Common myeloid progenitor, CD34-positive (primary cell): Measurements from ENCODE around the gene SYMPK.
A peak's percentile ranks its signal among the peaks of the same experiment; 100 is the strongest.

Source experiments
- CTCF ChIA-PET: fragments of 350-600 bp; sonication (Branson Sonifier 250); formaldehyde crosslinking; loops from one replicate; lab custom pipeline; 2021; ENCODE audit warnings: antibody characterized with exemption; lab: Charles Lee
- POLR2A ChIA-PET: fragments of 350-600 bp; sonication (Branson Sonifier 250); formaldehyde crosslinking; loops from one replicate; lab custom pipeline; 2021; ENCODE audit warnings: antibody characterized with exemption; lab: Charles Lee
- DNase-seq, 3 donors: peaks; one replicate each; pipeline versions ENCODE4 v3.0.0 to v3.0.0-alpha.2; 2013
- H3K27ac ChIP-seq, 2 experiments: 1 replicate in 1 of 2; 2 replicates in 1 of 2; pipeline ENCODE4 v1.7.0; 2013; ENCODE audit warnings: inconsistent platforms in 2 of 2, low read length in 2 of 2, mild to moderate bottlenecking in 2 of 2, low read depth in 1 of 2, moderate library complexity in 1 of 2; ENCODE audit not compliant: severe bottlenecking in 2 of 2, insufficient read depth in 1 of 2, poor library complexity in 1 of 2
- H3K27me3 ChIP-seq, 5 experiments: replicated peaks in 2 of 5; 1 replicate in 3 of 5; 2 replicates in 2 of 5; pipeline versions ENCODE4 v1.6.1 to v1.7.0; 2013; ENCODE audit warnings: low read length in 4 of 5, mild to moderate bottlenecking in 2 of 5, moderate library complexity in 2 of 5, inconsistent platforms in 1 of 5; ENCODE audit not compliant: insufficient read depth in 5 of 5, control insufficient read depth in 4 of 5
- H3K36me3 ChIP-seq, 4 experiments: 1 replicate in 2 of 4; 2 replicates in 2 of 4; pipeline versions ENCODE4 v1.6.1 to v1.7.0; 2013; ENCODE audit warnings: low read length in 3 of 4, control low read depth in 1 of 4, mild to moderate bottlenecking in 1 of 4; ENCODE audit not compliant: control insufficient read depth in 4 of 4, insufficient read depth in 4 of 4
- H3K4me1 ChIP-seq, 4 experiments: 1 replicate in 3 of 4; 2 replicates in 1 of 4; pipeline versions ENCODE4 v1.6.1 to v1.7.1; 2013; ENCODE audit warnings: low read length in 3 of 4, mild to moderate bottlenecking in 3 of 4, control low read depth in 1 of 4, inconsistent platforms in 1 of 4, moderate library complexity in 1 of 4; ENCODE audit not compliant: control insufficient read depth in 4 of 4, insufficient read depth in 4 of 4; ENCODE audit errors: control extremely low read depth in 1 of 4
- H3K4me3 ChIP-seq, 7 experiments: 1 replicate in 4 of 7; 2 replicates in 3 of 7; pipeline versions ENCODE4 v1.5.1 to v1.7.0; 2013; ENCODE audit warnings: mild to moderate bottlenecking in 7 of 7, low read length in 6 of 7, moderate library complexity in 6 of 7, inconsistent platforms in 2 of 7, low read depth in 2 of 7, control low read depth in 1 of 7; ENCODE audit not compliant: insufficient read depth in 4 of 7, control insufficient read depth in 1 of 7; ENCODE audit errors: extremely low read depth in 1 of 7
- H3K9me3 ChIP-seq, 5 experiments: 1 replicate in 4 of 5; 2 replicates in 1 of 5; pipeline versions ENCODE4 v1.6.1 to v1.7.1; 2013; ENCODE audit warnings: low read length in 4 of 5, mild to moderate bottlenecking in 2 of 5, inconsistent platforms in 1 of 5, low read depth in 1 of 5, moderate library complexity in 1 of 5; ENCODE audit not compliant: control insufficient read depth in 4 of 5, insufficient read depth in 2 of 5; ENCODE audit errors: control extremely low read depth in 1 of 5
- WGBS: methylation state at CpG from one replicate; pipeline ENCODE4 v1.1.5; 2013; ENCODE audit not compliant: insufficient coverage; 5-methylcytosine and 5-hydroxymethylcytosine counted together

Gene SYMPK

DNA sequence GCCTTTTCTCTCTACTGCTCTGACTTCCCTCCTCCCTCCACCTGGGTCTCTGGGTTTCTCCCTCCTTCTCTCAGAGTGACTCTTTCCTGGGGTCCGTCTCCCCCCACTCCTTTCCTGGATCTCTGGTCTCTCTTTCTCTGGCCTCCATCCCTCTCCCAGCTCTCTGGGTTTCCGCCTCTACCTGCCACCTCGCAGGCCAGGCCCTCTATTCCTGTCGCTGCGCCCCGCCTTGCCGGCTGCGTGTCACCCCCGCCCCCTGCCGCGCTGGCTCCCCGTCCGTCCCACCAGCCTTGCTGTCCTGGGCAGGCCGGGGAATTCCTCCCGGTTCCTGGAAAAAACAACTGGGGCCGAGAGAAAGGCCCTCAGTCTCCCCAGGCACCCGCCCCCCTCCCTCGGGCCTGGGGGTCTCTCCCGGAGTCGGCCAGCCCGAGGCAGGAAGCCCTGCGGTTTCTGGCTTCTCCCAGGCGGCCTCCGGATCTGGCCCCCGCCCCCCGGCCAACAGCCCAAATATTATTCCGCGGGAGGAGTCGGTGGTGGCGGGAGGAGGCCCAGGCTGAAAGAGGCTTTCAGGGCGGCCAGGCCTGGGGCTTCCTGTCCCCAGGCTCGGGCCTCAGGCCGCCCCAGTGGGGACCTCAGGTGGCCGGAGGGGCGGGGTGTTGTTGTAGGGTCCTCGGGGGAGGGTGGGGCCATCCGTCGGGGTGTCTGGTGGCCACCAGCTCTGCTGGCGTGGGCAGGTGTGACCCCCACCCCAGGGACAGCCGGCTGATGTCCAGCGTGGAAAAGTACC is 13.7 kb upstream of the SYMPK start:
- no peaks in the 10 kb centered on the region for H3K36me3 ChIP-seq
- DNase-seq, result peak in 2 of 3 donors; percentile 51 to 71

DNA sequence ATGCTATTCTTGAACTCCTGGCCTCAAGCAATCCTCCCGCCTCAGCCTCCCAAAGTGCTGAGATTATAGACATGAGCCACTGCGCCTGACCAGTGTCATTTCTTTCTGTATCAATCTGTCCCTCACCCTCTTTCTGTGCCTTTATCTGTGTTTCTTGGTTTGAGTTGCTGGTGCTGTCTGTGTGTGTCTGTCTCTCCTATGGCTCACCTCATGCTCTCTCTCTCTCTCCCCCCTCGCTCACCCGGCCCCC is 13.1 kb upstream of the SYMPK start:
- H3K27ac ChIP-seq, result no peak overlapping the region
- no peaks in the 10 kb centered on the region for H3K9me3 ChIP-seq
- 33% methylated on average over 3 of the region's 4 CpGs for WGBS
- no peaks in the 10 kb centered on the region for H3K36me3 ChIP-seq
- H3K27me3 ChIP-seq, result no peaks in the 10 kb centered on the region
- ChIA-PET POLR2A (no interaction called here), CTCF (interaction anchor here (1.9 kb wide), 1 partner anchor 11 kb away, joined by 4 read pairs; the partner anchor contains the start of gene FOXA3)
- H3K4me1 ChIP-seq, result peaks cover 4 to 50% (median 46%) of the 10 kb centered on the region in 4 experiments
- H3K4me3 ChIP-seq, result peak overlapping the region in 5 of 7 experiments; percentile 30 to 70 (median 60)
- no peak for DNase-seq

More for the DNA sequence above, 13.7 kb upstream of the SYMPK start:
- Histone ChIP-seq H3K27ac (no peak overlapping the region), H3K9me3 (no peaks in the 10 kb centered on the region), H3K4me3 (peak overlapping the region; percentile 1 to 70 (median 60)), H3K27me3 (no peaks in the 10 kb centered on the region), H3K4me1 (peaks cover 4 to 50% (median 46%) of the 10 kb centered on the region in 4 experiments)
- POLR2A ChIA-PET, result no interaction called here
- 0% methylated on average over 21 of the region's 41 CpGs for WGBS
- CTCF ChIA-PET, result interaction anchor here (1.9 kb wide), 1 partner anchor 12 kb away, joined by 4 read pairs; the partner anchor contains the start of gene FOXA3

DNA sequence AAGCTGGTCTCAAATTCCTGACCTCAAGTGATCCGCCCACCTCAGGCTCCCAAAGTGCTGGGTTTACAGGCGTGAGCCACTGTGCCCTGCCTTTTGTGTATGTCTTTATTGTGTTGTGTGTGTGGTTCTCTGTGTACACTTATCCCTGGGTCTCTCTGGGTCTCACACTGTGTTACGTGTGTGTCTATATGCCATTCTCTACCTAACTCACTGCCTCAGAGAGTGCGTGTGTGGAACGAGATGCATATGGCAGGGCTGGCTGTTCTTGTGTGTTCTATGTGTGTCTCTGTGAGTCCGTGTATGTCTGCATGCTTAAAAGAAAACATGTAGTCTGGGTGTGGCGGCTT is 11.6 kb upstream of the SYMPK start:
- H3K27me3 ChIP-seq, result no peaks in the 10 kb centered on the region

DNA sequence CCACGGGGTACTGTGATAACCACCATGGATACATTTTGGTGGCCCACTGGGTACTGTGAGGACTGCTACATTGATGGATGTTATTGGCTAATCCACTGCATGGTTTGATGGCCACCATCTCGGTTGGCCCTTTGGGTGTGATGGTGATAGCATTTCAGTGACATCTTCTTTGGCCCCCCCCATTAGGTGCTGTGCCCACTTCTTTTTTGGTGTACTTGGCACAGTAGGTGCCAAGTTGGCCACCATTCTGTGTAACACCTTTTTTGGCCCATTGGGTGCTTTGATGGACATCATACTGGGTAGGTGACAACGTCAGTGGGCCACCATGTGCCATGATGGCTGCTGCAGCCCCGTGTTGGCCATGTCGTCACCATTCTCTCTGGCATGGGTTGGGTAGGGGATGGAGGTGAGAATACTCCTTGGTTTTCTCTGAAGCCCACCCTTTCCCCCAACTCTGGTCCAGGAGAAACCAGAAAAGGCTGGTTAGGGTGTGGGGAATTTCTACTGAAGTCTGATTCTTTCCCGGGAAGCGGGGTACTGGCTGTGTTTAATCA is 10.3 kb upstream of the SYMPK start:
- Histone ChIP-seq H3K9me3 (no peaks in the 10 kb centered on the region), H3K27ac (no peak overlapping the region), H3K27me3 (no peaks in the 10 kb centered on the region), H3K36me3 (no peaks in the 10 kb centered on the region), H3K4me3 (no peak overlapping the region), H3K4me1 (peaks cover 4 to 33% (median 33%) of the 10 kb centered on the region in 4 experiments)
- POLR2A ChIA-PET, result no interaction called here
- 100% methylated on average over 3 of the region's 7 CpGs for WGBS
- CTCF ChIA-PET, result interaction anchor here (1.1 kb wide), 1 partner anchor 10 kb away, joined by 3 read pairs; no protein-coding TSS in a partner anchor
- no peak for DNase-seq

More for the DNA sequence above, 11.6 kb upstream of the SYMPK start:
- Histone ChIP-seq H3K9me3 (no peaks in the 10 kb centered on the region), H3K36me3 (no peaks in the 10 kb centered on the region), H3K27ac (no peak overlapping the region), H3K4me1 (peaks cover 4 to 46% (median 44%) of the 10 kb centered on the region in 4 experiments), H3K4me3 (no peak overlapping the region)
- 100% methylated on average over 5 of the region's 7 CpGs for WGBS
- DNase-seq, result no peak
- POLR2A ChIA-PET, result no interaction called here
- CTCF ChIA-PET, result interaction anchor here (1.1 to 1.3 kb wide), 2 partner anchors 8 to 11 kb away, joined by 3 to 4 read pairs; no protein-coding TSS in a partner anchor

DNA sequence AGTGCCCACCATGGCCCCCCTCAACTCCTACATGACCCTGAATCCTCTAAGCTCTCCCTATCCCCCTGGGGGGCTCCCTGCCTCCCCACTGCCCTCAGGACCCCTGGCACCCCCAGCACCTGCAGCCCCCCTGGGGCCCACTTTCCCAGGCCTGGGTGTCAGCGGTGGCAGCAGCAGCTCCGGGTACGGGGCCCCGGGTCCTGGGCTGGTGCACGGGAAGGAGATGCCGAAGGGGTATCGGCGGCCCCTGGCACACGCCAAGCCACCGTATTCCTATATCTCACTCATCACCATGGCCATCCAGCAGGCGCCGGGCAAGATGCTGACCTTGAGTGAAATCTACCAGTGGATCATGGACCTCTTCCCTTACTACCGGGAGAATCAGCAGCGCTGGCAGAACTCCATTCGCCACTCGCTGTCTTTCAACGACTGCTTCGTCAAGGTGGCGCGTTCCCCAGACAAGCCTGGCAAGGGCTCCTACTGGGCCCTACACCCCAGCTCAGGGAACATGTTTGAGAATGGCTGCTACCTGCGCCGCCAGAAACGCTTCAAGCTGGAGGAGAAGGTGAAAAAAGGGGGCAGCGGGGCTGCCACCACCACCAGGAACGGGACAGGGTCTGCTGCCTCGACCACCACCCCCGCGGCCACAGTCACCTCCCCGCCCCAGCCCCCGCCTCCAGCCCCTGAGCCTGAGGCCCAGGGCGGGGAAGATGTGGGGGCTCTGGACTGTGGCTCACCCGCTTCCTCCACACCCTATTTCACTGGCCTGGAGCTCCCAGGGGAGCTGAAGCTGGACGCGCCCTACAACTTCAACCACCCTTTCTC is 9.4 kb upstream of the SYMPK start:
- Histone ChIP-seq H3K4me1 (peaks cover 4 to 23% (median 23%) of the 10 kb centered on the region in 4 experiments), H3K27ac (no peak overlapping the region), H3K4me3 (no peak overlapping the region), H3K27me3 (no peaks in the 10 kb centered on the region), H3K9me3 (no peaks in the 10 kb centered on the region), H3K36me3 (no peaks in the 10 kb centered on the region)
- WGBS, result 96% methylated on average over 22 of the region's 34 CpGs
- ChIA-PET POLR2A (no interaction called here), CTCF (interaction anchor here (9.8 kb wide), 1 partner anchor 11 kb away, joined by 132 read pairs; the partner anchor contains the start of gene IRF2BP1)
- no peak for DNase-seq

DNA sequence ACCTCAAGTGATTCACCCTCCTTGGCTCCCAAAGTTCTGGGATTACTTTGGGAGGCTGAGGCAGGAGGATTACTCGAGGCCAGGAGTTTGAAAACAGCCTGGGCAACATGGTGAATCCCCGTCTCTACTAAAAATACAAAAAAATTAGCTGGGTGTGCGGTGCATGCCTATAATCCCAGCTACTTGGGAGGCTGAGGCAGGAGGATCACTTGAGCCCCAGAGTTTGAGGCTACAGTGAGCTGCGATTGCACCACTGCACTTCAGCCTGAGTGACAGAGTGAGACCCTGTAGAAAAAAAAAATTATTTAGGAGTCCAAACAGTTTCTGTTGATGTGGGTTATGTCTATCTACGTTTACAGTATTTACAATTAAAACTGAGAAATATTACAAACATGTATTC is 7.9 kb upstream of the SYMPK start:
- ChIA-PET CTCF (interaction anchor here (9.8 kb wide), 1 partner anchor 13 kb away, joined by 132 read pairs; the partner anchor contains the start of gene IRF2BP1), POLR2A (no interaction called here)
- peaks cover 4 to 8% (median 8%) of the 10 kb centered on the region in 4 experiments for H3K4me1 ChIP-seq
- no peak for DNase-seq
- no peaks in the 10 kb centered on the region for H3K36me3 ChIP-seq
- H3K4me3 ChIP-seq, result no peak overlapping the region
- 100% methylated on average over 4 of the region's 5 CpGs for WGBS
- H3K9me3 ChIP-seq, result no peaks in the 10 kb centered on the region
- no peak overlapping the region for H3K27ac ChIP-seq
- H3K27me3 ChIP-seq, result no peaks in the 10 kb centered on the region
